Activated CD4-positive, CD25-positive, alpha-beta regulatory T cell treated with anti-CD3 and anti-CD28 coated beads, Interleukin-2, amount 50 U/mL, for 24 hours (primary cell): Measurements from ENCODE around the gene NINJ2.

Source experiments
- ATAC-seq, 2 donors: fragments of 150-1000 bp; cut with Tn5 transposase; one replicate each; pipeline ENCODE4 v1.10.0; 2021; ENCODE audit warnings: mild to moderate bottlenecking in 1 of 2, moderate library complexity in 1 of 2

NINJ2 gene

DNA sequence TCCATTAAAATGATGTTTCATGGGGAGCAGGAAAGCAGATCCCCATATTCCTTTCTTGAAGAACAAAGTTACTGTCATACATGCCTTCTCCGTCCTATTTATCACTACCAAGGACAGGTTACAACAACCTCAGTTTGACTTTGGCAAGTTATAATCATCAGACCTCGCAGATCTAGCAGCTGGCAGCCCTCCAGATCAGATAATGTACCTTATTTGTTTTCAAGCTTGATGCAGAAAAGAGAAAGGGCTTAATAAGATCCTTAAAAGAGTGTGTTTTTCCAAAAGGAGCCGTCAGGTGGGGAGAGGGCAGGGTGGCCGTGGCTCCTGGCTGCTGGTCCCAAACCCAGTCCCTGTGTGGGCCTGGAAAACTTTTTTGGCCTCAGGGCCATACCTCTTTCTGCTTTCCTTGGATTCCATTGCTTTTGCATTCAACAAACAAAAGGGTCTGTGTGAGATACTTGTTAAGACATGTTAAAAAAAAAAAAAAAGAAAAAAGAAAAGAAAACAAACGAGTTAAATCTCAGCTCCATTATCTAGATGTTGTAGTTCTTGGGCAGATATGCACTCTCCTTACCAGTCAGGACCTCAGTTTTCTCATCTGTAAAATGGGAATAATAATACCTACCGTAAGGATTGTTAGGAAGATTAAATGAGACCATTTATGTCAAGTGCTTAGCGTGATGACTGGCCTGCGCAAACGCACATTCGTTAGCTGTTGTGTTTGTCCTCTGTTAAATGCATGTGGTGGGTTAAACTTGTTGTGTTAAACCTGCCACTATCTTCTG is 138.9 kb downstream of the NINJ2 start:
- ATAC-seq: no peak

DNA sequence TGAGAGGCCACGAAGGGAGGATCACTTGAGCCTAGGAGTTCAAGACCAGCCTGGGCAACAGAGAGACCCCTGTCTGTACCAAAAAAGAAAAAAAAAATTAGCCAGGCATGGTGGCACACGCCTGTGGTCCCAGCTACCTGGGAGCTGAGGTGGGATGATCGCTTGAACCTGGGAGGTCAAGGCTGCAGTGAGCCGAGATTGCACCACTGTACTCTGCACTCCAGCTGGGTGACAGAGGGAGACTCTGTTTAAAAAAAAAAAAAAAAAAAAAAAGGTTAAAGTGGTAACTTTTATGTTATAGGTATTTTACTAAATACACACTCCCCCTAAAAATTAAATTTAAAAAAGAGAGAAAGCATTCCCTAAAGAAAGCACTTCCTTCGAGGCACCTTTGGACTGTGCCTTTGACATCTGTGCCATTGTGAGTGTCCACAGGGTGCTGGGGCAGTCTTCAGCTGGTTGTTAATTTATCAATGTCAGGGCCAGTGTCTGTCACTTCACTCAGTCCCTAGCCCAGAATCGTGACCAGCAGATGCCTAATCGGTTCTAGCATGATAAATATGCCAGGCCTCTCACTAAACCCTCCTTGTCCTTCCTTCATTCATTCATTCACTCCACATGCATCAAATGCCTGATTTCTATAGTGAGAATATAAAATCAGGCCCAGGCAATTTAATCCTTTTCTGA is 140.4 kb downstream of the NINJ2 start:
- no peak for ATAC-seq

DNA sequence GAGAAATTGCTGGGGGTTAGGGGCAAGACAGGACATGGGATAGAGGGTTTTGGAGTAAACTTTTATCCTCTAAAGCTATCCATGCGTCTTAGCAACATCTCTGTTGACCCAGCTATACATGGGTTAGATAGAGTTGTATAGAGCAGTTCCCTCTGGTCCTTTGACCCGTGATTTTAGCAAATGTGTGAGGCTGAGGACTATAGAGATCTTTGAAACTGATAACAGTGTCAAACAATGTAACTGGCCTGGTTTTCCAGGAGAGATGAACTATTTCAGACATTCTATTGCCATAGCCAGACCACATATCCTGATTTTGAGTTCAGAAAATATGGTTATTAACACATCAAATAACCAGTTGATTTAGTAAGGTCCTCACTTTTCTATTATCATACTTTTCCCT is 143.1 kb downstream of the NINJ2 start:
- no peak for ATAC-seq

DNA sequence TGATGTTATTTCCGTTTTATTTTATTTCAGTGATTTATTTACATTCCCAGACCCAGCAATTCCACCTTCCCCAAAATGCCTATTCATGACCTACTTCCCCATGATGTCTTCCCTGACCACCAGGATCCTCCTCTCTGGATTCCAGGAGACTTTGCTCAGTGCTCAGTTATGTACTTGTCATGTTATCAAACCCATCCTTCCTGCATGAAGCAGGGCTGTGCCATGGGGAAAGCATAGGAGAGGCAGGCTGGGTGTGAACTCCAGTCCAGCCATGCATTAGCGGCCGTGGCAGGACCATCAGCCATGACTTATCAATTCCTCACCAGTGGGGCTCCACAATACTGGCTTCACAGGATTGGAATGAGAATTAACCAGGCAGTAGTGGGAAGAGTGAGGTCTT is 145.7 kb downstream of the NINJ2 start:
- no peak for ATAC-seq
